GM04504 (cell line): ENCODE measurements around the gene NQO2.
"Not testable (repeated sequence)": the region's sequence is repeated elsewhere in the genome, so short reads cannot be mapped to it uniquely, and the experiment has no call there.

Experiments used
- DNase-seq: peaks from one replicate; pipeline ENCODE4 v3.0.0-alpha.2; 2012; ENCODE audit warnings: low read depth

Gene NQO2

GRCh38 chr6:2989332-2990247, 10.1 kb upstream of the NQO2 start:
- peak; percentile 96 for DNase-seq

GRCh38 chr6:2990248-2990931, 9.3 kb upstream of the NQO2 start:
- no peak for DNase-seq

DNA sequence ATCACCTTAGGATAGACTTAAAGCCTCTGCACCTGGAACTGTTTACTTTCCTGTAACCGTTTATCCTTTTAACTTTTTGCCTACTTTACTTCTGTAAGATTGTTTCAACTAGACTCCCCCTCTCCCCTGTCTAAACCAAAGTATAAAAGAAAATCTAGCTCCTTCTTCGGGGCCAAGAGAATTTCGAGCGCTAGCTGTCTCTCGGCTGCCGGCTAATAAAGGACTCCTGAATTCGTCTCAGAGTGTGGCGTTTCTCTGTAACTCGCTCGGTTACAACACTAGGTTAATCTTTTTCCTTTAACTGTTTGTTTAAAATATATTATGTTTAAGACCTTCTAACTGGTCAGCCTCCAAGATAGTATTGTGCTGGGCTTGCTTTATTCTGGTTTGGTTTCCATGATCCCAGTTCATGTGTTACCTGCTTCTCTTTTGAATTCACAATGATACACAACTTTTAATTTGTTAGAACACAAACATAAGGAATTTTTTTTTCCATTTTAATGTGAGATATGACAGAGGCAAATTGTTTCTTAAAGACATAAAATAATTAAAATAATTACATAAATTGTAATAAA, 8.7 kb upstream of the NQO2 start:
- no peak for DNase-seq

GRCh38 chr6:2992330-2992979, 7.2 kb upstream of the NQO2 start:
- DNase-seq = no peak

- DNase-seq = no peak
Observed at GRCh38 chr6:2993755-2994317, 5.9 kb upstream of the NQO2 start.

DNA sequence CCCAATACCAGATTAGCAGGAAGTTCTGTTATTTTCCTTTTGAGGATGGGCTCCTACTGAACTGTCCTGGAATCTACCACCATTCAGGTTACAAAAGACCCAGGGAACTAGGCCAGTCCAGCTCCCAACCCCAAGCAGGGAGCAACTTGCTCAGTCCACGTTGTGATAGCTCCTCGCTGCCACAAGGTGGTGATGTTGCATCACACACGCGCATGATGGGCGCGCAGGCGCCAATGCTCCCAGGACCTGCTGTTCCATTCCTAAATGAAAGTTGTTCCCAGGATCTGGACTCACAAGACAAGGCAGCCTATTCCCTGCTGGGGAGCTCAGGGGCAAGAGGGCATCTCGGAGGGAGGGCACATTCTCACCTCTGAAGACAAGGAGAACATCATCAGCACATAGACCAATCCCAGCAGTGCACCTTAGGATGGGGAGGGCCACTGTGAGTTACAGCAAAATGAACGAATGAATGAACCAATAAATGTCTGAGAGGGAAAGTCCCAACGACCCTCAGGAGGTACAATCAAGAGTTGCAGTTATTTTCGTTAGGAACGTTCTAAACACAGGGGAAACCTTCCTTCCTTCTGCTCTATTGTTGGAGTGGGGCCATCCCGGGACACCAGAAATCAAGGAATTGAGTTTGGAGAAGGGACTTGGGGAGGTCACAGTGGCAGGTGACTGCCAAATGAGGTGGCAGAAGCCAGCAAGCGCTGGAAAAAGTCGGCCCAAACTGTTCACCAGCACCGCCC, 1.3 kb upstream of the NQO2 start:
- DNase-seq = not testable (repeated sequence)

DNA sequence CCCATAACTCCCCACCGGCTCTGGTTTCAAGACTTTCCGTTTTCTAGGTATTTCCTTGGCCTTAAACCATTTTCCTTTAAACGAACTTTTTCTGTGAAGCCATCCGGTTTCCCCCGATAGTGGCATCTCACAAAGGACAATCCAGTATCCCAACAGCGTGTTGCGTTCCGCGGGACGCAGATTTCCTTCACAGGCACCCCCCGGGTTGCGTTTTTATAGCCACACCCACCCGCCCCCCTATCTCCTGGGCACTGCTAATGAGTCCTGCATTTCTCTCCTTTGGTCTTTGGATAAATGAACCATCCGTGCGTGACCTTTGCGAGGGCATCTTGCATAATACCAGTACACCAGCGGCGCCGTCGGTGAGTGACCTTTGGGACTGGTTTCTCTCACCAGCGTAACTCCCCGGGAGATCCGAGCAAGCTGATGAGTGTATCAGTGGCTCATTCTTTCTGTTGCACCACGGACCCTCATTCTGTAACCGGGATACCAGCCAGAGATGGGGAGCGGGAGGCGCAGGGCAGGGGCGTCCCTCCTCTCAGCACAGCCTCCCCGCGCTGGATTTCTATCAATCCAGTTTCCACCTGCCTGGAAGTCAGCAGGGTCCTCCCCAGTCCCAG, 586 bp upstream of the NQO2 start:
- DNase-seq = no peak

DNA sequence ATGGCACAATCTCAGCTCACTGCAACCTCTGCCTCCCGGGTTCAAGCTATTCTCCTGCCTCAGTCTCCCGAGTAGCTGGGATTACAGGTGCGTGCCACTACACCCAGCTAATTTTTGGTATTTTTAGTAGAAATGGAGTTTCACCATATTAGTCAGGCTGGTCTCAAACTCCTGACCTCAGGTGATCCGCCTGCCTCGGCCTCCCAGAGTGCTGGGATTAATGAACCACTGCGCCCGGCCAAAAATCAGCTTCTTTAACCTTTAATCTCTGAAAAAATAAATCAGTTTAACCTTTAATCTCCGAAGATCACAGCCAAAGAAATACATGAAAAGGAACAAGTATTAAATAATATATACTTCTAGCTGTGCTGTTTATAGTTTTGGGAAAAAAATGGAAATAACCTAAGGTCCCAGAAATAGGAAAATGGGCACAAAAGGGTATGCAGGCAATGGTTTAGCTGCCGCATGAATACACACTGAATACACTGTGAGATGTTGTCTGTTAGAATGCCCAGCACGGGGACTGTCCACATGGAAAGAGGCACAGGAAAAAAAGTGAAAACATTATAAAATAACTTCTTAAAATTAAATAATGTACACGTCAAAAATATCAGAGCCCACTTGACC, 1.6 kb downstream of the NQO2 start:
- no peak for DNase-seq

DNA sequence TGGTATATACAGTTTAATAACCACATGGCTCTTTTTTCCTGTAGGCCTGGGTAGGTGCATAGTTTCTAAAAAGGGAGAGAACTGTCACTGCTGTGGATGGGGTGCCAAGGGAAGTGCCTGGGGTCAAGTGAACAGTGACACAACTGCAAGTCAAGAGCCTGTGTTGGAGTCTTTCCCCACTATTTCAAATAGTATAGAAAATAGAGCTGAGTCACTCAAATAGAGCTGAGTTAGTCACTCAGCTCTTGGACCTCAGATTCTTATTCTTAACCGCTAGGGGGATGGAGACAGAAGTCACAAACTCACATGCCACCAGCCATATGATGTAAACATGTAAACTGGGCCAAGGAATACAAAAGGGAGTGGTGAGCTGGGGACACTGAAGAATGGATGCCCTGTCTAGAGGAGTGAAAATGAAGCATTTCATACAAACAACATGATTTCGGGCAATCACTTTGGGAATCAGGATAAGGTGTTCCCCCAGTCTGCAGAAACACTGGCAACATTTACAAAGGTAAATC, 2.1 kb downstream of the NQO2 start:
- DNase-seq = peak; percentile 72

DNA sequence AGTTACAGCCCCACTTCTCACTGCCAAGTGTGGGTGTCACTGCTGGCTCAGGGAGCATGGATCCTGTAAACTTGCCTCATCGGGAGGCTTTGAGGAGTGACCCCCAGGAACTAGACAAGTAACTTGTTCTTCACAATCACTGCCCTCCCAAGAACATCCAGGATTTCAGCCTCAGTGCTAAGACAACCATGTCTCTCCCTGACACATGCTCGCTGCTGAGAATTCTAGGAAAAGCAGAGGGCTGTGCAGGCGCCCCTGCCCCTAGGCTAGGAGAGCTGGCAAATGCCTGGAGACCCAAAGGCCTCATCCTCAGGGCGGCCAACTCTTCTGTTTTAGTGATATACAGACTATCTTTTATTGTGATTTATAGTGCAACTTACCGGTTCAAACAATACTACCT, 3.5 kb downstream of the NQO2 start:
- DNase-seq = not testable (repeated sequence)

DNA sequence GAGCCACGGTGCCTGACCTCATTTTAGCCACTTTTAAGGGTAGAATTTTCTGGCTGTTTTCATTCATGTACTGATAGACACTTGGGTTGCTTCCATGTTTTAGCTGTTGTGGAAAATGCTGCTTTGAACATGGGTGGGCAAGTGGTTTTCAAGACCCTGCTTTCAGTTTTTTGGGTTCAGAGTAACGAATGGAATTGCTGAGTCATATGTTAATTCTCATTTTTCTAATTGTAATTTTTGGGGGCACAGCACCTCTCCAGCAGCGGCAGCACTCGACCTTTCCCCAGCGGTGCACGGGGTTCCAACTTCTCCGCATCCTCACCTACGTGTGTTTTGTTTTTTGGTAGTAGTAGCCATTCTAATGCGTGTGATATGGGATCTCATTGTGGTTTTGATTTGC, 5.4 kb downstream of the NQO2 start:
- no peak for DNase-seq

DNA sequence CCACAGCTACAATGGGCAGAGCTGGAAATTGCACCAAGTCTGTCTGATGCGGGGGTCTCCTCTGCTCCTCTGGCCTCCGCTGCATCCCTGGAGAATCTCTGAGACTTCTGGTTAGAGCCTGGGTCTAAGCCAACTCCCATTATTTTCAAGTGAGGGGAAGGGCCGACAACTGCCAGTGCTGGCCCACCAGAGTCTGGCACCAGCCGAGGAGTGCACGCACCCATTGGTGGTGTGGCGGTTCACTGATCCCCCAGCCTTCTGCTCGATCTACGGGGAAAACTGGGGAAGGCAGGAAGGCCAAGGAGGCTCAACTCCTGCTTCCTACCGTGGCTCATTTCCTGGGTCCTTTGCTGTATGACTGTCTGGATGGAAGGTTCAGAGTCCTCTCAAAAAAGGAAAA, 6.2 kb downstream of the NQO2 start:
- DNase-seq = no peak

DNA sequence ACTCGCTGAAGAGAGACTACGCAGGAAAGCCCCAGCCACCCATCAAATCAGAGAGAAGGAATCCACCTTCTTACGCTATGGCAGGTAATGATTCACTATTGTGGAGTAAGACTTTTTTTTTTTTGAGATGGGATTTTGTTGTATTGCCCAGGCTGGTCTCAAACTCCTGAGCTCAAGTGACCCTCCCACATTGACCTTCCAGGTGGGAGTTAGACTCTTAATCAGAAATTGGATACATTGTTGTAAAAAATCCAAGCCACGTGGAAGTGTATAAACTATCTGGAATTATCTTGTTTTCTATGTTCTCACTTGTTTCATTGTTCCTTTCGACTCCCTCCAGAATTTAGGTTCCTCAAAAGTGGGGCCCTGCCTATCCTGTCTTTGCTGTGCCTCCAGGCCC, 6.8 kb downstream of the NQO2 start:
- no peak for DNase-seq

DNA sequence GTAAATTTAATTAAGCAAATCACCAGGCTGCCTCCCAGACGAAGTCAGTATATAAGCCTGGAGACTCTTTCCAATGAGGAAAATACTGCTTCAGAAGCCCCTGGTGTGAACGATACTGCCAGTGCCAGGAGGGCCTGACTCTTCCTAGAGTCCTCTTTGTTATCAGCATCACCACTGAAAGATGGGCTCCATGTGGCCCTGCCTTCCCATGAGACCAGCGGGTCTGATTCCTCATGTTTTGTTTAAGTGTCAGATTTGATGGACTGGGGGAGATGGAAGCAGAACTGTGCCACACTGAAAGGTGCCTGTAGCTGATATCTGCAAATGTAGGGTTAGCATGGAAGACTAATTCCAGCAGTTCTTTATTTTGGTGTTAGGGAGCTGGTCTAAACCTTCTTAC, 7.9 kb downstream of the NQO2 start:
- no peak for DNase-seq

DNA sequence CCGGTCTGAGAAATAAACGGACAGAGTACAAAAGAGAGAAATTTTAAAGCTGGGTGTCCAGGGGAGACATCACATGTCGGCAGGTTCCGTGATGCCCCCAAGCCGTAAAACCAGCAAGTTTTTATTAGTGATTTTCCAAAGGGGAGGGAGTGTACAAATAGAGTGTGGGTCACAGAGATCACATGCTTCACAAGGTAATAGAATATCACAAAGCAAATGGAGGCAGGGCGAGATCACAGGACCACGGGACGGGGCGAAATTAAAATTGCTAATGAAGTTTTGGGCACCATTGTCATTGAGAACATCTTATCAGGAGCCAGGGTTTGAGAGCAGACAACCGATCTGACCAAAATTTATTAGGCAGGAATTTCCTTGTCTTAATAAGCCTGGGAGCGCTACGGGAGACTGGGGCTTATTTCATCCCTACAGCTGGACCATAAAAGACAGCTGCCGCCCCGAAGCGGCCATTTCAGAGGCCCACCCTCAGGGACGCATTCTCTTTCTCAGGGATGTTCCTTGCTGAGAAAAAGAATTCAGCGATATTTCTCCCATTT, 9.1 kb downstream of the NQO2 start:
- not testable (repeated sequence) for DNase-seq

DNA sequence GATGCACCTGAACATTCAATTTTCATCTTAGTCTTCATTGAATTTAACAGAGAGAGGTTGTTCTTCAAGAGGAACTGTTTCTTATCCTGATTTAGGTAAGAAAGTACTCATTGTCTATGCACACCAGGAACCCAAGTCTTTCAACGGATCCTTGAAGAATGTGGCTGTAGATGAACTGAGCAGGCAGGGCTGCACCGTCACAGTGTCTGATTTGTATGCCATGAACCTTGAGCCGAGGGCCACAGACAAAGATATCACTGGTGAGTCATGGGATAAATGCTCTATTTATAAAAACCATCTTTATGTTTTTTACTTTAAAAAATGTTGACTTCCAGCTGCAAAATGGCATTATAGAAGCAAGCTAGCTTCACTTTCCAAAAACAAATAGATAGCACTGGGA, 10.2 kb downstream of the NQO2 start:
- no peak for DNase-seq

- DNase-seq = no peak
Observed at GRCh38 chr6:3011158-3011557, 11.5 kb downstream of the NQO2 start.

- no peak for DNase-seq
Observed at GRCh38 chr6:3011592-3011991, 11.9 kb downstream of the NQO2 start.

DNA sequence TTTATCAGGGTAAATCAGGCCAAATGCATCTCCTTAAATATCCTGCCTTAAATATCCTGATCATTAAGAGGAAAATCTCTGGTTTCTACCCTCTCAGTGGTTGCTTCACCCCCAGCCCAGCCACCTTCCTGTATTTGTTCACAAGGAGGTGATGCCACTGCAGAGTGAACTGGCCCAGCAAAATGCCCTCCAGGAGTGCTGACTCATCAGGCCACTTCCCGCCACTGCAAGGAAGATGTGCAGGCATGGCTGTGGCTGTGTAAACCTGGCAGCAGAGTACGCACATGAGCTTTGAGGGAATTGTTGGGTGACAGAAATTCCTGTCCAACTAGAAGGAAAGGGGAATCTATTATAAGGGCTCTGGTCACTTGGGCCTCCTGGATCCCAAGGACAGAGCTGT, 13.8 kb downstream of the NQO2 start:
- no peak for DNase-seq
